ENCODE measurements around the gene PCGF1. TPM values are rescaled to one million over a fixed set of nuclear protein-coding genes. Genes with fewer than 3 reads are reported as not detected.

The PCGF1 gene
- total RNA-seq, 1 donor from 2014 or later, result 17.9 TPM

GRCh38 chr2:74524005-74524404 lies 16.5 kb upstream of the PCGF1 start:
- no peak for FAIRE-seq
- Mint-ChIP-seq H3K27me3 (ENCODE audit: low read depth, unreplicated experiment) (peaks cover 40% of the 10 kb centered on the region), H3K4me1 (ENCODE audit: low read depth, unreplicated experiment) (peaks cover 5% of the 10 kb centered on the region), H3K36me3 (ENCODE audit: low read depth, unreplicated experiment) (peaks cover 11% of the 10 kb centered on the region), H3K9me3 (ENCODE audit: unreplicated experiment) (peaks cover 5% of the 10 kb centered on the region), H3K27ac (ENCODE audit: unreplicated experiment) (no peak overlapping the region), H3K4me3 (ENCODE audit: unreplicated experiment) (no peak overlapping the region)
- Histone ChIP-seq H3K79me2 (ENCODE audit: insufficient read depth, low read length) (peaks cover 22% of the 10 kb centered on the region), H2AFZ (ENCODE audit: low read depth, low read length) (no peak overlapping the region), H3K36me3 (ENCODE audit: insufficient read depth, low read length) (peaks cover 19% of the 10 kb centered on the region), H3K4me2 (ENCODE audit: low read length) (no peak overlapping the region), H3K27ac (ENCODE audit: low read depth, low read length) (no peak overlapping the region), H3K9ac (ENCODE audit: low read length) (no peak overlapping the region), H3K27me3 (ENCODE audit: insufficient read depth, low read length) (peaks cover 20% of the 10 kb centered on the region), H4K20me1 (ENCODE audit: insufficient read depth, low read length) (peaks cover 25% of the 10 kb centered on the region), H3K4me1 (ENCODE audit: insufficient read depth, low read length) (peaks cover 11% of the 10 kb centered on the region), H3K9me3 (ENCODE audit: insufficient read depth, low read depth, low read length) (no peaks in the 10 kb centered on the region), H3K4me3 (ENCODE audit: insufficient read depth, low read depth, low read length) (no peak overlapping the region)
- no peak for DNase-seq (ENCODE audit: low read depth)
- TF ChIP-seq CTCF (IDR thresholded peaks at IDR 0.05; ENCODE audit: insufficient read depth, low read depth, low read length) (no peak), EZH2 (IDR thresholded peaks at IDR 0.05; ENCODE audit: insufficient read depth, low read length) (no peak)

DNA sequence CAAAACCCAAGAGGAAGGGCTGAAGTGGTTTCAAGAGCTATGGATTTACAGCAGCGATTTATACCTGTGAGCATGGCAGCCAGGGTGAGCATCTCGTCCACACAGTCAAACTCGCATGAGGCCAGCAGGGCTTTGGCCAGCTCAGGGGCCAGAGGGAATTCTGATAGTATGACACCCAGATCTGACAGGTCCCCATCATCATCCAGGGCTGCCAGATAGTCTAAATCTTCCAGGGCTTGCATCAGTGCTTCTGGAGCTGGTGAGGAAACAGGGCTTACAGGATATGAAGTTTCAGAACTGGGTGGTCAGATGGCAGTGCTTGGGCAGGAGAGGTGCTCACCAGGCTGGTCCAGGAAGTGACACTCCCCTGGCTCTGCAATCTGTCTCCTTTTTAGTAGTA lies 15.0 kb upstream of the PCGF1 start:
- H3K27ac Mint-ChIP-seq (ENCODE audit: unreplicated experiment), result no peak overlapping the region
- H2AFZ ChIP-seq (ENCODE audit: low read depth, low read length), result no peak overlapping the region
- H3K4me3 Mint-ChIP-seq (ENCODE audit: unreplicated experiment), result no peak overlapping the region
- peaks cover 8% of the 10 kb centered on the region for H3K9me3 Mint-ChIP-seq (ENCODE audit: unreplicated experiment)
- no peak overlapping the region for H3K4me2 ChIP-seq (ENCODE audit: low read length)
- DNase-seq (ENCODE audit: low read depth) (no peak), FAIRE-seq (no peak)
- H4K20me1 ChIP-seq (ENCODE audit: insufficient read depth, low read length), result peaks cover 10% of the 10 kb centered on the region
- H3K36me3 Mint-ChIP-seq (ENCODE audit: low read depth, unreplicated experiment), result peaks cover 11% of the 10 kb centered on the region
- H3K36me3 ChIP-seq (ENCODE audit: insufficient read depth, low read length), result peaks cover 14% of the 10 kb centered on the region
- H3K27ac ChIP-seq (ENCODE audit: low read depth, low read length), result no peak overlapping the region
- H3K27me3 ChIP-seq (ENCODE audit: insufficient read depth, low read length), result peaks cover 35% of the 10 kb centered on the region
- H3K4me3 ChIP-seq (ENCODE audit: insufficient read depth, low read depth, low read length), result no peak overlapping the region
- H3K27me3 Mint-ChIP-seq (ENCODE audit: low read depth, unreplicated experiment), result peaks cover 54% of the 10 kb centered on the region
- H3K4me1 ChIP-seq (ENCODE audit: insufficient read depth, low read length), result no peaks in the 10 kb centered on the region
- no peaks in the 10 kb centered on the region for H3K9me3 ChIP-seq (ENCODE audit: insufficient read depth, low read depth, low read length)
- H3K4me1 Mint-ChIP-seq (ENCODE audit: low read depth, unreplicated experiment), result no peaks in the 10 kb centered on the region
- TF ChIP-seq CTCF (IDR thresholded peaks at IDR 0.05; ENCODE audit: insufficient read depth, low read depth, low read length) (no peak), EZH2 (IDR thresholded peaks at IDR 0.05; ENCODE audit: insufficient read depth, low read length) (no peak)
- no peak overlapping the region for H3K9ac ChIP-seq (ENCODE audit: low read length)
- peaks cover 7% of the 10 kb centered on the region for H3K79me2 ChIP-seq (ENCODE audit: insufficient read depth, low read length)

DNA sequence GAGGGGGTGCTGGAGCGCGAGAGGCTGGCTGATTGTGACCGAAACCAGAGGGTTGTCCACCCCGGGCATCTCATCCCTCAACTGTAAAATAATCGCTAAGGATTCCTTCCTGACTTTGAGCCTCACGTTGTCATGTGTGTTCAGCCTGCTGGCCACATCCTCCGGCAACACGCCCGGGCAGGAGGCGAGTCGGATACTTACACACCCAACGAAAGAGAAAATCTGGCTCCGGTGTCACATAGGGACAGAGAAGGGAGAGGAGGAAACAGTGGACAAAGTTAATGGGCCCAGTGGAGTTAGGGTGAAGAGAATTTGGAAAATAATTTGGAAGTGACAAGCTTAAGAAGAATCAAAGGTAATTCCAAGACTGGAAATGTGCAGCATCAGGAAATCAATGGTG lies 9.2 kb upstream of the PCGF1 start:
- no peaks in the 10 kb centered on the region for H3K9me3 ChIP-seq (ENCODE audit: insufficient read depth, low read depth, low read length)
- H3K4me3 Mint-ChIP-seq (ENCODE audit: unreplicated experiment), result no peak overlapping the region
- H3K27ac Mint-ChIP-seq (ENCODE audit: unreplicated experiment), result no peak overlapping the region
- H2AFZ ChIP-seq (ENCODE audit: low read depth, low read length), result no peak overlapping the region
- H3K36me3 ChIP-seq (ENCODE audit: insufficient read depth, low read length), result no peaks in the 10 kb centered on the region
- peak overlapping the region; percentile 51 for H3K4me2 ChIP-seq (ENCODE audit: low read length)
- no peaks in the 10 kb centered on the region for H3K36me3 Mint-ChIP-seq (ENCODE audit: low read depth, unreplicated experiment)
- H3K27me3 Mint-ChIP-seq (ENCODE audit: low read depth, unreplicated experiment), result peaks cover 75% of the 10 kb centered on the region
- no peaks in the 10 kb centered on the region for H3K79me2 ChIP-seq (ENCODE audit: insufficient read depth, low read length)
- peaks cover 6% of the 10 kb centered on the region for H4K20me1 ChIP-seq (ENCODE audit: insufficient read depth, low read length)
- peaks cover 5% of the 10 kb centered on the region for H3K4me1 ChIP-seq (ENCODE audit: insufficient read depth, low read length)
- no peak overlapping the region for H3K4me3 ChIP-seq (ENCODE audit: insufficient read depth, low read depth, low read length)
- H3K9ac ChIP-seq (ENCODE audit: low read length), result no peak overlapping the region
- TF ChIP-seq CTCF (IDR thresholded peaks at IDR 0.05; ENCODE audit: insufficient read depth, low read depth, low read length), result no peak
- TF ChIP-seq EZH2 (IDR thresholded peaks at IDR 0.05; ENCODE audit: insufficient read depth, low read length), result no peak
- H3K27me3 ChIP-seq (ENCODE audit: insufficient read depth, low read length), result peaks cover 85% of the 10 kb centered on the region
- H3K9me3 Mint-ChIP-seq (ENCODE audit: unreplicated experiment), result peaks cover 8% of the 10 kb centered on the region
- FAIRE-seq (no peak), DNase-seq (ENCODE audit: low read depth) (no peak)
- no peaks in the 10 kb centered on the region for H3K4me1 Mint-ChIP-seq (ENCODE audit: low read depth, unreplicated experiment)
- H3K27ac ChIP-seq (ENCODE audit: low read depth, low read length), result no peak overlapping the region
